Anterior cingulate cortex (tissue), 58 donors: ENCODE measurements around the gene TMEM87B.
A peak's percentile ranks its signal among the peaks of the same experiment; 100 is the strongest.

Experiments used
- DNase-seq, 58 donors: peaks; one replicate each; lab custom pipeline; 2025; lab: John Stamatoyannopoulos, UW

TMEM87B gene, protein sequence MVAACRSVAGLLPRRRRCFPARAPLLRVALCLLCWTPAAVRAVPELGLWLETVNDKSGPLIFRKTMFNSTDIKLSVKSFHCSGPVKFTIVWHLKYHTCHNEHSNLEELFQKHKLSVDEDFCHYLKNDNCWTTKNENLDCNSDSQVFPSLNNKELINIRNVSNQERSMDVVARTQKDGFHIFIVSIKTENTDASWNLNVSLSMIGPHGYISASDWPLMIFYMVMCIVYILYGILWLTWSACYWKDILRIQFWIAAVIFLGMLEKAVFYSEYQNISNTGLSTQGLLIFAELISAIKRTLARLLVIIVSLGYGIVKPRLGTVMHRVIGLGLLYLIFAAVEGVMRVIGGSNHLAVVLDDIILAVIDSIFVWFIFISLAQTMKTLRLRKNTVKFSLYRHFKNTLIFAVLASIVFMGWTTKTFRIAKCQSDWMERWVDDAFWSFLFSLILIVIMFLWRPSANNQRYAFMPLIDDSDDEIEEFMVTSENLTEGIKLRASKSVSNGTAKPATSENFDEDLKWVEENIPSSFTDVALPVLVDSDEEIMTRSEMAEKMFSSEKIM

DNA sequence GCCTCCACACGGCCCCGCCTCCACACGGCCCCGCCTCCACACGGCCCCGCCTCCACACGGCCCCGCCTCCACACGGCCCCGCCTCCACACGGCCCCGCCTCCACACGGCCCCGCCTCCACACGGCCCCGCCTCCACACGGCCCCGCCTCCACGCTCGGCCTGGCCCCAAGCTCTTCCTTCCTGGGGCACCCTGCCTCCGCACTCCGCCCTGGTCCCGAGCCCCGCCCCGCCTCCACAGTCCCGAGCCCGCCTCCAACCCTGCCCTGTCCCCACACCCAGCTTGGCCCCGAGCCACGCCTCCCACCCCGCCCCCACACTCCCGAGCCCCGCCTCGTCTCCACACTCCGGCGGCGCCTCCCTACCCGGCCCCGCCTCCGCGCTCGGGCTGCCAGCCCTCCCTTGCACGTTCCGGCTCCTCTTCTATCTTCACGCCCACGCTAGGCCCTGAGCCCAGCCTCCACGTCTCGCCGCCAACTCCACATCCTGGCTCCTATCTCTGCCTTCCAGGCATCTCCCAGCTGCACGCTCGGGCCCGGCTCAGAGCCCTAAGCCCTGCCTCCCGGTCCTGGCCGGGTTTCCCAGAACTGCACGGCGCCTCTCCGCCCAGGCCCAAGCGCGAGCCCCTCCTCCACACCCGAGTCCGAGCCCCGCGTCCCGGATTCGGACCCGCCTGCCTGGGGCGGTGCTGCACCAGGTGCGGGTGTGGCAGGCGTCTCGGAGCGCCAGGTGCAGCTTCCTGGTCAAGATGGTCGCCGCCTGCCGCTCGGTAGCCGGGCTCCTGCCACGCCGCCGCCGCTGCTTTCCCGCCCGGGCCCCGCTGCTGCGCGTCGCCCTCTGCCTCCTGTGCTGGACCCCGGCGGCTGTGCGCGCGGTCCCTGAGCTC lies at the start of gene TMEM87B:
TMEM87B (plus strand) TSS at position 423 of the 883 bp plus-strand sequence; CDS start at position 746, 323 bp downstream.
- peak; percentile 59 to 99 (median 96) for DNase-seq

DNA sequence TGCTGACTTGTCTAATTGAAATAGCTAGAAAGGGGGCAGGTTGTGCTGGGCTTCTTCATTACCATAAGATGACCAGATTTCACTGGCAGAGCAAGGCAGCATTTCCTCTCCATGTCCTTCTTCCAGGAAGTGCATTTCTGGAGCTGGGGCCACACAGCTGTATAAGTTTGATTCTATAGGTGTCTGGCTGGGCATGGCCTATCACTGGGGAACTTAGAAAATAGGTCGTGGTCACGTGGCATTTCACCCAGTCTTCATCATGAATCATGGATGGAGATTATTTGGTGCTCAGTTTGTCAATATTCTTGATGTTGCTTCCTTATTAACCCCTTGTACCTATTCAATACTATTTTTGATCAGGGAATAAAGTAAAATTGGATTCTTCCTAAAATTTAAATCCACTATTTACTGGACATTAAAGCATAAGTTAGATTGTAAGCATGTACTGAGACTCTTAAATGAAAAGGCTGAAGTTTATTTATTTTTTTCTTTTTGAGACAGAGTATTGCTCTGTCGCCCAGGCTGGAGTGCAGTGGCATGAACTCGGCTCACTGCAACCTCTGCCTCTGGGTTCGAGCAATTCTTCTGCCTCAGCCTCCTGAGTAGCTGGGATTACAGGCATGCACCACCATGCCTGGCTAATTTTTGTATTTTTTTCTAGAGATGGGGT lies 49.5 kb upstream of the TMEM87B start:
- DNase-seq: no peak

DNA sequence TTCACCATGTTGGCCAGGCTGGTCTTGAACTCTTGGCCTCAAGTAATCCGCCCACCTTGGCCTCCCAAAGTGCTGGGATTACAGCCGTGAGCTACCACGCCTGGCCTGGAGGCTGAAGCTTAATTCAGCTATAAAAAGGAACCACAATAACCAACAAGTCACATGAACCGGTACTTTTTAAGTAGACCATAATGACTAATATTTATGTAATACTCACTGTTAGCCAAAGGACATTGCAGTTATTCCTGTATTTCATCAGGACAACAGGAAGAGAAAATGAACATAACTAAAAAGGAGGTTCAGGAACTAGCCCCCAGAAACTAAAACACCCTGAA lies 49.0 kb upstream of the TMEM87B start:
- no peak for DNase-seq

DNA sequence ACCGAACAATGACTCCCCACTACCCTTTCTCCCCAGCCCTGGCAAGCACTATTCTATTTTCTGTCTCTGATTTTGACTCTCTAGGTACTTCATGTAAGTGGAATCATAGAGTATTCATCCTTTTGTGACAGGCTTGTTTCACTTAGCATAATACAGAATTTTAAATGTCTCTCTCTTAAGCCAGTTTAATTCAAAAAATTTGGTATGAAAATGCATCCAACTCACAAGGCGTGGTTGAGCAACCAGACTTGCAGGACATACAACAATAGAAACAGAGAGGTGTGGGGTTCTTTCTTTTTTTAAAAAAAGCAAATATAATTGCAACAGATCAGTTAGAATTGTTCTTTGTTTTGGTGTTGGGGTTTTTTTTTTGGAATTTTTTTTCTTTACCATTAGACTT lies 47.6 kb upstream of the TMEM87B start:
- no peak for DNase-seq

DNA sequence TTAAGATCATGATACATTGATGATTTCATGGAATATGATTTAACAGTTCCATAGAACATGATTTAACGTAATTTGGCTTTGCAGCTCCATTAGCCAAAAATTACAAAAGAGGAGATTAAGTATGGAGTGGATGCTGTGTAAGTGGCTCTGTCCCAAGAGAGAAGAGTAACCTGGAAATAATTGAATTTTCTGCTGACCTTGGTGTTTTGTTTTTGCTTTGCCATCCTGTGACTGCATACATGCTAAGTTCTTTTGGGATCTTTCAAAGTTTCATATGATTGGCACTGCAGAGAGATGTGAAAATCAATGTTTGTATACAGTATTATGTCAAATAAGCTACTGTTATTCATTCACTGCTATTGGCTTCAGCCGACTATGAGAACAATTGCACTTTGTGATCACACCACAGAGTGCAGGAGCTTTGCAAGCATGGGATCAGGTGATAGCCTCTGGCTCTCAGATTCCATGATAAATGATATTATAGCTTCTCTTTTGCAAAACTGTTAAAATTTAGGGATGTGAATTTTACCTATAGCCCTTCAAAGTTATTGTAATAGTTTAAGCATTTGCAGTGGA lies 46.1 kb upstream of the TMEM87B start:
- DNase-seq: no peak

DNA sequence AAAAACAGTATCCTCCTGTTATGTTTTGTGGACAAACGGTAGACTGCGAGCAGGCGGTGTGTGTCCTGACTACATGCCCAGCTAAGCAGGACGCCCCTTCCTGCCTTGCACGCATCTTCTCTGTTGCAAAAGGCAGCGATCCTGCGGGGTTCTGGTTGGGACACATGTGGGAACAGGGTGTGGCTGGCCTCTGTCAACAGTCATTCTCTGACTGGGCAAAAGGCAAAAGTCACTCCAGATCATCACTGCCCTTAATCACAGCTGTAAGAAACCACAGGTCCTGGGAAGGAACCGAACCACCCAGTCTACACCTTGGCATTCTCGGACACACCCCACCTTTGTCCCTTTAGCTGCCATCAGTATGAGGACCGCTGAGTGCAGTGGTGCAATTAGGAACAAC lies 44.3 kb upstream of the TMEM87B start:
- DNase-seq: no peak

DNA sequence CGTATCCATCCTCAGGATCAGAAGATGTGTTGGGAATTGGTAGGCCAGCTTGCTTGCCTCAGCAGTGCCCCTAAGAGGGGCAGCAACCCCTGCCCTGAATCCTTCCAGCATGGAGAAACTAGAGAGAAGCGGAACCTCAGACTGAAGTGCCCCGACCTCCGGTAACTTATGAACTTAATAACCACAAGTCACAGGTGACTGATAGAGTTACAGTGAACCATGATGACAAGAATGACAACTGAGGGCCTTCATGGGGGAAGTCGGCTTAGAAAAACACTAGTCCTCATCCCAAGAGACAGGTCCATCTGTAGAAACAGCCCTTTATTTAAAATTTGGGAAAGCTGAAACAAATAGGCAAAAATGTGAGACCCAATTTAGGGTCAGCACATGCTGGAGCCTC lies 42.5 kb upstream of the TMEM87B start:
- no peak for DNase-seq

DNA sequence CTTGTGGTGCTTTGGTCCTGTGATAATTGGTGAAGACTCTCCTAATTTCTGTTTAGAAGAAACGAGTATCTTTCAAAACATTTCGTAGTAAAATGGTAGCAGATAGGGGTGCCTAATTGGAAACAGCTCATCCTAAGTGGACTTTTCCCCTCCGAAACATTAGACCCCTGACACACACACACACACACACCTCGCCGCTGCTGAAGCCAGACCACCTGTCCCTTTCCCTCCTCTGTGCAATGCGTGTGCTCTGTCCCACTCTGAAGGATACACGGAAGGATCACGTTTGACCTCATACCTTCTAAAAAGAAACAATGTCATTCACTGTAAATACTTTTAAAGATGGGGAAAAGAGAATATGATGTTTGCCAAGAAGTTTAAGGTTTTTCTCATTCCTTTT lies 36.2 kb upstream of the TMEM87B start:
- DNase-seq: no peak

DNA sequence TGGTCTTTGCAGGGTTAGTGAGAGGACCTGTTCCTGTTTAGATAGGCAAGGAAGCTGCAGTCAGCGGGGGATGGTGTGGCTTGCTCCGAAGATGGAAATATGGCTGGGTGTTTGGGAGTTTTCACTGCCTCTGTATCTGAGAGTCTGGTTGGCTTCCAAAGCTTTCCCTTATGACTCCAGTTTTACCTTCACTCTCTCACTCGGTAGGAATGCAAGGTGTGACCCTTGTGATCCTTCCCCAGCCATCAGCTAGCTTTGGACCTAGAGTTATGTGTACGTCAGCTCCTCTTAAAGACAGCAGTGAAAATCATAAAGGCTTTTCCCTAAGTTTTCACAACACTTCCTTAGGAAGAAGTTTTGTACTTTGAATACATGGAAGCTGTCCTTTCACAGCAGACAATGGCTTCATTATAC lies 35.5 kb upstream of the TMEM87B start:
- DNase-seq: no peak

DNA sequence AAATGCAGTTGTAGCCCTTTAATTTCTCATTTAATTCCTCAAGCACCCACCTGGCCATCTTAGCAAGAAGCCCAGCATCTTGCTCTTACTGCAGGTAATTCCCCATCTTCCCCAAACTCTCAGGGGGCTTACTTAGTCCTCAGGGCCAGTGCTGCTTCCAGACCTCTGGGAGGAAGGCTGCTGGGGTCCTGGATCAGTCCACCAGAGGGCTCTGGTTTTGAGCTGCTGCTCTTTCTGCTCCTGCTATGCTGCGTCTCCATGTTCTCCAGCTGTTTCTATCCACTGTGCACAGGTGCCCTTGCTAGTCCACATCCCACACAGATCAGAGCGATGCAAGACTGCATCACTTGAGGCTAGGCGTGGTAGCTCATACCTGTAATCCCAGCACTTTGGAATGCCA lies 34.5 kb upstream of the TMEM87B start:
- no peak for DNase-seq

DNA sequence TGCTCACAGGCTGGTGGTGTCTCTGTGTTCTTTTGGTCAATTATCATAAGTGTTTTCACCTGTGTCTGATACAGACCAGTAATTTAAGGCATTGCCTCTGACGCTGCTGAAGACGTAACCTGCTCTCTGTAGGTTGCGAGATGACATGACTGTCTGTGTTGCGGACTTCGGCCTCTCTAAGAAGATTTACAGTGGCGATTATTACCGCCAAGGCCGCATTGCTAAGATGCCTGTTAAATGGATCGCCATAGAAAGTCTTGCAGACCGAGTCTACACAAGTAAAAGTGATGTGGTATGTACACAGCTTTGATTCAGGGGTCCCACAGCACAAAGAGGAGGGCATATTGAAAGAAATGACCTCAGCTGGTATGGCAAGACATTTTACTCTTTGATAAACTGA lies 33.8 kb upstream of the TMEM87B start:
- no peak for DNase-seq

DNA sequence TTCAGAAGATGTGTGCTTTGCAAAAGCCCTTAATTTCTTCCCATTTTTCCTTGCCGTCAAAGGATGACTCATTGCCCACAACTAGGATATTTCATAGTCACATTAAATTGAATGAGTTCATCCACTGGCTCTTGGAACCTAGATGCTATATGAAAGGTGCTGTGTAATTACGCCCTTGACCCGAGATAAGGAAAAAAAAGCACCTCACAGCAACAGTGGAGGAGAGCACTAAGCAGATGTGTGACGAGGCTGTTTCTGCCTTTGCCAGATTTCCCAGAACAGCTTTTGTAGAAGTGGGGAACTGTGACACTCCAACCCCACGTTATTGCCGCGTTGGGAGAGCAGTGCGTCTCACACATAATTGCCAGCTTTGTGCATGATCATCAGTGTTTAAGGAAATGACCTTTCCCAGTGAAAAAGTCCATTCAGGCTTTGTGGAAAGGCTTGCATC lies 33.3 kb upstream of the TMEM87B start:
- no peak for DNase-seq

DNA sequence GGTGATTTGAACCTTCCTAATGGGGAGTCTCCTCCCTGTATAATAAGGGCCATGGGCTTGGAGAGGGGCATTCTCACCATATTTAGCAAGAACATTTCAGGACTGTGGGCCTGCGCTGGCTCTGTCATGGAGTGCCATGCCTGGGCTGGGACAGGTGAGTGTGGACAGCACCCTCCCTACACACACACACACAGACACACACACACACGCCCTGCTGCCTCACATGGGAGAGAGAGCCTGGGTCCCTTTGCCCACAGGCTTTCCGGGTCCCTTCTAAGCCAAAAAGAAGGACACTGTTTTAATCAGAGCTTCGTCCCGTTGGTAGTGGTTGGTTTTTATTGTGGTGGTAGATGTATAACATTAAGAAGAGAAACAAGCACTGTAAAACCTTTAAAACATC lies 31.4 kb upstream of the TMEM87B start:
- no peak for DNase-seq

DNA sequence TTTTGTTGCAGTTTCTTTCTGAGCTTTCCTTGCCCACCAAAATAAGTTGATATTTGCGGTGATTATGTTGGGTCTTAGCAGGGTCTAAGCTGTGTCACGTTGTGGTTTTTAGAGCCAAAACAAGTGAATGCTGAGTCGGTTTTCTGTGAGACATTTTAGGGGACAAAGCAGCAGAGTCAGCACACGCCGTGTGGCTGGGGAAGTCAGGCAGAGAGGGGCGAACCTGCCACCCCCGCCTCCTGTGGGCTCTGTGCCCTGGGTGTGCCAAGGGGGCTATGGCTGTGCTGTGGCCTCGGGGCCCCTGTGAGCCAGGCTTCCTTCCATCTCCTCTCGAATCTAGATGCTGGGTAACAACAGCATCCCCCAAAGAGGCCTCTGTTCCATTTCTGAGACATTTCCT lies 30.8 kb upstream of the TMEM87B start:
- DNase-seq: peak in 2 of 58 donors; percentile 5 to 8

DNA sequence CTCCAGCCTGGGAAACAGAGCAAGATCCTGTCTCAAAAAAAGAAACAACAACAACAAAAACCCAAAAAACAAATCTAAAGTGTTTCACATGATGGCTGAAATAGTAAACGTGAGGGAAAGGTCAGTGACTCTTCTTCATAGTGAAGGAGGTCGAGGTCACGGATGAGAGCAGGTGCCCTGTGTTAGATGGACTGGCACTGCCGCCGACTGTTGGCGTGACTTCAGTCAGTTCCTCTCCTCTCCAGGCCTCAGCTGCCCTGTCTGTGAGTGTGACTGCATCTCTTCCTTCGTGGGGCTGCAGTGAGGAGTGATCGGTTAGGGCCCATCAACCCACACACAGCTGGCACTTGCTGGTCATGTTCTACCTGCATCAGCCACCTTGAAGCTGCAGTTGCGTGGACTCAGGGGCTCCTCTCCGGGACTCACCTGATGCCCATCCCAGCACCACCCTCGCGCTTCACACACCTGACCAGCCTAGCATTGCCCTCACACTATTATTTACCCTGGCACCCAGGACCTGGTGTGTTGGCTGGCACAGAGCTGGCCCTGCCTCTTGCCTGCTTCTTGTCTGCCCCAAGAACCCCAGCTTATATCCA lies 30.1 kb upstream of the TMEM87B start:
- DNase-seq: no peak

DNA sequence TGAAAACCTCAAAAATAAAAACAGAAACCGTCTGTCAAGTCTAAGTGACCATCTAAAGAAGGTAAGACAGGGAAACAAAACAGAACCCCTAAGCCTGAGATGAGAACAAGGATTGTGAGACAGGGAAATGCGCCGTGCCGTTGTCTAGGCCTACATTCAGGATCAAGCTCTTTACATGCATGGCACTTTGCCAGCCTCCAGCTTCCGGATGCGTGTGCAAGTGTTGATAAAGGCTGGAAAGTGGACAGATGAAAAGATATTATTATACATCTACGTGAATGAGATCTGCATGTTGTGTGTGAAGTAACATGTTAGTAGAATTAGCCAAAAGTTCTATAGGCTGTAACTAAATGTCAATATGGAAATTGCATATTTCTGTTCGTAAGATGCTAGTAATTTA lies 28.6 kb upstream of the TMEM87B start:
- no peak for DNase-seq

DNA sequence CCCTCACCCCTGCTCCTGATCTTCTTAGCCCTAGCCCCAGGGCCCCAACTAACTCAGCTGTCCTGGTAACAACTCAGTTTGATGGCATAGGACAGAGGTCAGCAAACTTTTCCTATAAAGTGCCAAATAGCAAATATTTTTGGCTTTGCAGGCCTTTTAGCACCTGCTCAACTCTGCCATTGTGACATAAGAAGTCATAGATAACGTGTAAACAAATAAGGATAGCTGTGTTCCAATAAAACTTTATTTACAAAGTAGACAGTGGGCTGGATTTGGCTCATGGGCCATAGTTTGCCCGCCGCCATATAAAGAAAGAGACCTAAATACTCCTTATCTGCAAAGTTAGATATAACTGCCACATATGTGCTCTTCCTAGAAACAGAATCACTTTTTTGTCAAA lies 27.3 kb upstream of the TMEM87B start:
- no peak for DNase-seq

DNA sequence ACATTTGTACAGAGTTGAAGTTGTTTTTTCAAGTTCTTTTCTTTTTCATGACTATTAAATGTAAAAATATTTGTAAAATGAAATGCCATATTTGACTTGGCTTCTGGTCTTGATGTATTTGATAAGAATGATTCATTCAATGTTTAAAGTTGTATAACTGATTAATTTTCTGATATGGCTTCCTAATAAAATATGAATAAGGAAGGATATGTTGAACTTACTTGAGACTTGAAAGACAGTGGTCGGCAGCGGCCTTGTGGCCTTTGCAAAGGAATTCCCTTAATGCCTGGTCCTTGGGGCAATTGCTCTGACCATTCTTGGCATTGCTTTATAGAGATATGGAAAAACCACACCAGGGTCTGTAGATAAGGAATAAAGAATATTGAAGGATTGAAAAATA lies 25.9 kb upstream of the TMEM87B start:
- no peak for DNase-seq

DNA sequence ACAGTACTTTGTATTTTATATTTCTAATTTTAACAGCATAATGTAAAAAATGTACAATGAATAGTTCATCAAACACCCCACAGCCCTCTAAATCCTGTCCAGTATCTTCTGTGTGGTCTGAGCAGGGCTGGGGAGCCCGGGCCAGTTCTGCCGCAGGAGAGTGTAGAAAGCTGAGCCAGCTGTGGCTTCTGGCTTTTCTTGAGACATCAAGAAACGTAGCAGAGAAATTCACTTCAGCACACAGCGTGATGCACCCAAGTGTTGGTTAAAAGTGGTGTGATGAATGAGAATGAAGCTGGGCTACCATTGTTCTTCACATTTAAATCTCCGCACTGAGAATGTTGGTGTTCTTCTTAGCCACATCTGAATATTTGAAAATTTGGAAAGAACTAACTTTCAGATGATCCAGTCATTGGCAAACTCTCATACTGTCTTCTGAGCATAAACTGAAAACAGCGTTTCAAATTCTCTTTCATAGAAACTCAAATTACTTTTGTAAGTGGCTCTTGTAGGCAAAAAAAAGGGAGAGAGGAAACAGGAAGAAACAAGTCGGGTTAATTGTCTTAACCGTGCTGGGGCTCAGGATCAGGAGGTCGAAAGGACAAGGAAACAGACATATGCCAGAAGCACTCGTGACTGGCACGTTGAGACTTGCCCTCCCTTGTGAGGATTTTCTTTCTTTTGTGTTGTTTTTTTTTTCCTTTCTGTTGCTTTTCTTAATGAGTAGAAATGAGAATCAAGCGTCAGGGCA lies 23.4 kb upstream of the TMEM87B start:
- DNase-seq: peak in 2 of 58 donors; percentile 8 to 24
